H9 (cell line): ENCODE data around the gene ANTXR2. TPM values are rescaled to one million over a fixed set of nuclear protein-coding genes. Genes with fewer than 3 reads are reported as not detected.

ENCODE experiments used
- DNase-seq: peaks from one replicate; pipeline ENCODE4 v3.0.0-alpha.2; 2017
- H2AFZ ChIP-seq: one replicate; pipeline ENCODE4 v1.6.1; 2013; ENCODE audit warnings: mild to moderate bottlenecking, low read length, control low read depth, moderate library complexity
- H2AK5ac ChIP-seq: 2 replicates; pipeline ENCODE4 v1.6.1; 2013; ENCODE audit warnings: low read length, control low read depth, mixed read lengths; ENCODE audit not compliant: insufficient read length
- H2BK120ac ChIP-seq: one replicate; pipeline ENCODE4 v1.6.1; 2013; ENCODE audit warnings: low read depth, mild to moderate bottlenecking, low read length, control low read depth, inconsistent platforms; ENCODE audit not compliant: poor library complexity, severe bottlenecking
- H2BK12ac ChIP-seq: 2 replicates; pipeline ENCODE4 v1.6.1; 2013; ENCODE audit warnings: low read length, control low read depth, mixed read lengths, low read depth; ENCODE audit not compliant: insufficient read length
- H2BK15ac ChIP-seq: 2 replicates; pipeline ENCODE4 v1.6.1; 2013; ENCODE audit warnings: low read depth, low read length, control low read depth
- H2BK20ac ChIP-seq: one replicate; pipeline ENCODE4 v1.6.1; 2013; ENCODE audit warnings: low read depth, mild to moderate bottlenecking, low read length, control low read depth, inconsistent platforms; ENCODE audit not compliant: poor library complexity, severe bottlenecking
- H2BK5ac ChIP-seq: 2 replicates; pipeline ENCODE4 v1.6.1; 2013; ENCODE audit warnings: low read length, control low read depth, mixed read lengths; ENCODE audit not compliant: insufficient read length
- H3K14ac ChIP-seq: 2 replicates; pipeline ENCODE4 v1.6.1; 2013; ENCODE audit warnings: low read length, control low read depth; ENCODE audit not compliant: insufficient read depth
- H3K18ac ChIP-seq: 2 replicates; pipeline ENCODE4 v1.6.1; 2013; ENCODE audit warnings: low read depth, mild to moderate bottlenecking, mixed read lengths, low read length, control low read depth; ENCODE audit not compliant: insufficient read length
- H3K23ac ChIP-seq: 2 replicates; pipeline ENCODE4 v1.6.1; 2013; ENCODE audit warnings: low read length, control low read depth, mixed read lengths, low read depth; ENCODE audit not compliant: insufficient read length
- H3K23me2 ChIP-seq: 2 replicates; pipeline ENCODE4 v1.6.1; 2013; ENCODE audit warnings: low read depth, mild to moderate bottlenecking, mixed read lengths, low read length, control low read depth; ENCODE audit not compliant: insufficient read length, poor library complexity, severe bottlenecking
- H3K27ac ChIP-seq: 2 replicates; pipeline ENCODE4 v1.5.1; 2013; ENCODE audit warnings: low read length, control low read depth, mixed read lengths, low read depth; ENCODE audit not compliant: insufficient read length
- H3K27me3 ChIP-seq: 2 replicates; pipeline ENCODE4 v1.6.1; 2013; ENCODE audit warnings: low read length, control low read depth, inconsistent platforms; ENCODE audit not compliant: insufficient read depth
- H3K4ac ChIP-seq: 2 replicates; pipeline ENCODE4 v1.6.1; 2013; ENCODE audit warnings: low read depth, mild to moderate bottlenecking, control low read depth, inconsistent platforms, low read length, moderate library complexity
- H3K4me1 ChIP-seq: 2 replicates; pipeline ENCODE4 v1.6.1; 2013; ENCODE audit warnings: low read length, control low read depth, inconsistent platforms; ENCODE audit not compliant: insufficient read depth
- H3K4me2 ChIP-seq: 2 replicates; pipeline ENCODE4 v1.6.1; 2013; ENCODE audit warnings: low read length, control low read depth, mixed read lengths; ENCODE audit not compliant: insufficient read length, insufficient read depth
- H3K56ac ChIP-seq: 2 replicates; pipeline ENCODE4 v1.6.1; 2013; ENCODE audit warnings: low read depth, mild to moderate bottlenecking, mixed read lengths, low read length, control low read depth; ENCODE audit not compliant: insufficient read length
- H3K79me1 ChIP-seq: 2 replicates; pipeline ENCODE4 v1.6.1; 2013; ENCODE audit warnings: low read depth, mild to moderate bottlenecking, moderate library complexity, low read length, control low read depth, inconsistent platforms; ENCODE audit not compliant: insufficient read depth, poor library complexity, severe bottlenecking
- H3K79me2 ChIP-seq: 2 replicates; pipeline ENCODE4 v1.6.1; 2013; ENCODE audit warnings: low read length, control low read depth, inconsistent platforms; ENCODE audit not compliant: insufficient read depth
- H3K9ac ChIP-seq: 2 replicates; pipeline ENCODE4 v1.6.1; 2013; ENCODE audit warnings: low read length, control low read depth, mixed read lengths; ENCODE audit not compliant: insufficient read length; ENCODE audit errors: extremely low read depth
- H3K9me3 ChIP-seq: one replicate; pipeline ENCODE4 v1.6.1; 2013; ENCODE audit warnings: low read depth, low read length, inconsistent platforms; ENCODE audit not compliant: control insufficient read depth
- H3T11ph ChIP-seq: one replicate; pipeline ENCODE4 v1.6.1; 2013; ENCODE audit warnings: mild to moderate bottlenecking, low read length, control low read depth, inconsistent platforms
- H4K20me1 ChIP-seq: one replicate; pipeline ENCODE4 v1.6.1; 2013; ENCODE audit not compliant: control insufficient read depth, insufficient read length, insufficient read depth
- H4K5ac ChIP-seq: 2 replicates; pipeline ENCODE4 v1.6.1; 2013; ENCODE audit warnings: low read depth, mild to moderate bottlenecking, mixed read lengths, low read length, control low read depth; ENCODE audit not compliant: insufficient read length
- H4K8ac ChIP-seq: replicated peaks from 2 replicates; pipeline ENCODE4 v1.6.1; 2013; ENCODE audit warnings: low read length, control low read depth, mixed read lengths, low read depth; ENCODE audit not compliant: insufficient read length
- H4K91ac ChIP-seq: 2 replicates; pipeline ENCODE4 v1.6.1; 2013; ENCODE audit warnings: low read depth, mild to moderate bottlenecking, moderate library complexity, mixed read lengths, low read length, control low read depth; ENCODE audit not compliant: insufficient read length
- H3K27ac Mint-ChIP-seq, 3 experiments: 2 replicates in 2 of 3; 3 replicates in 1 of 3; pipeline ENCODE4 v1.8.0; 2020 to 2021; ENCODE audit warnings: mixed read lengths in 3 of 3, mild to moderate bottlenecking in 1 of 3, moderate library complexity in 1 of 3
- H3K27me3 Mint-ChIP-seq: 2 replicates; pipeline ENCODE4 v1.8.0; 2021; ENCODE audit warnings: low read depth, mild to moderate bottlenecking, moderate library complexity, mixed read lengths
- H3K36me3 Mint-ChIP-seq, 3 experiments: 2 replicates in 2 of 3; 3 replicates in 1 of 3; pipeline ENCODE4 v1.8.0; 2020 to 2021; ENCODE audit warnings: low read depth in 3 of 3, mixed read lengths in 3 of 3; ENCODE audit not compliant: insufficient read depth in 1 of 3
- H3K4me1 Mint-ChIP-seq, 2 experiments: 2 replicates each; pipeline ENCODE4 v1.8.0; 2020; ENCODE audit warnings: mixed read lengths in 2 of 2
- H3K4me3 Mint-ChIP-seq, 2 experiments: 2 replicates in 1 of 2; 3 replicates in 1 of 2; pipeline ENCODE4 v1.8.0; 2020 to 2021; ENCODE audit warnings: mild to moderate bottlenecking in 2 of 2, mixed read lengths in 2 of 2, moderate library complexity in 1 of 2
- H3K9me3 Mint-ChIP-seq, 2 experiments: 2 replicates in 1 of 2; 3 replicates in 1 of 2; pipeline ENCODE4 v1.8.0; 2020; ENCODE audit warnings: mild to moderate bottlenecking in 2 of 2, mixed read lengths in 2 of 2, moderate library complexity in 1 of 2
- WGBS: extraction: QIAGEN DNeasy Blood & Tissue Kit; methylation state at CpG from one replicate; pipeline ENCODE4 v1.1.7; 2013; ENCODE audit warnings: missing lambda C conversion rate, low lambda C conversion rate, mixed read lengths; ENCODE audit not compliant: insufficient read length; ENCODE audit errors: extremely low coverage; 5-methylcytosine and 5-hydroxymethylcytosine counted together
- total RNA-seq: library from RNA; stranded (reverse); gene quantifications from 2 replicates; pipeline ENCODE4 v1.2.1, GENCODE V29; 2021
- TF ChIP-seq, protein P1 (sequence below): fragments of 200-600 bp; sonication (generic); conservative IDR thresholded peaks from 3 replicates; pipeline ENCODE4 v1.8.0; 2021; ENCODE audit warnings: antibody characterized with exemption, mild to moderate bottlenecking

ANTXR2 gene
- total RNA-seq, 1 experiment from 2014 or later = 4.7 TPM

DNA sequence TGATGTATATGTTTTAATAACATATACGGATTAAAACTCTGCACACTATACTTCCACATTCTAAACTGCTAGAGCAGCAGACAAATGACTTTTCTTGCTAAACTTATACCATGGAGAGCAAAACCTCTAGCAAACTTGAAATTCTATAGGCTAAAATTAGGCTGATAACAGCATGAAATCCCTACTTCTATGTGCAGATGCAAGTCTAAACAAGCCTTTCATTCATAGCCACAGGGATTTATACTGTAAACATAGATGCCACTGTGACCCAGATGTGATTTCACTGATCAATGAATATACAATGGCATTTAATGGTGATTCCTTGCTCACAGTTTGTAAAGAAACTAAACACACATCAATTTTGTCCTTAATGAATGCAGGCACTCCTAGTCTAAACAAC is 151.0 kb downstream of the ANTXR2 start:
- TF ChIP-seq, protein P1, sequence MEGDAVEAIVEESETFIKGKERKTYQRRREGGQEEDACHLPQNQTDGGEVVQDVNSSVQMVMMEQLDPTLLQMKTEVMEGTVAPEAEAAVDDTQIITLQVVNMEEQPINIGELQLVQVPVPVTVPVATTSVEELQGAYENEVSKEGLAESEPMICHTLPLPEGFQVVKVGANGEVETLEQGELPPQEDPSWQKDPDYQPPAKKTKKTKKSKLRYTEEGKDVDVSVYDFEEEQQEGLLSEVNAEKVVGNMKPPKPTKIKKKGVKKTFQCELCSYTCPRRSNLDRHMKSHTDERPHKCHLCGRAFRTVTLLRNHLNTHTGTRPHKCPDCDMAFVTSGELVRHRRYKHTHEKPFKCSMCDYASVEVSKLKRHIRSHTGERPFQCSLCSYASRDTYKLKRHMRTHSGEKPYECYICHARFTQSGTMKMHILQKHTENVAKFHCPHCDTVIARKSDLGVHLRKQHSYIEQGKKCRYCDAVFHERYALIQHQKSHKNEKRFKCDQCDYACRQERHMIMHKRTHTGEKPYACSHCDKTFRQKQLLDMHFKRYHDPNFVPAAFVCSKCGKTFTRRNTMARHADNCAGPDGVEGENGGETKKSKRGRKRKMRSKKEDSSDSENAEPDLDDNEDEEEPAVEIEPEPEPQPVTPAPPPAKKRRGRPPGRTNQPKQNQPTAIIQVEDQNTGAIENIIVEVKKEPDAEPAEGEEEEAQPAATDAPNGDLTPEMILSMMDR = no peak
- Histone ChIP-seq H3K27ac (no peak overlapping the region), H2BK120ac (no peak overlapping the region), H3K79me2 (no peaks in the 10 kb centered on the region), H3K18ac (no peak overlapping the region), H3K9ac (no peak overlapping the region), H2BK12ac (no peak overlapping the region), H3K56ac (no peak overlapping the region), H4K8ac (no peak overlapping the region), H4K20me1 (no peaks in the 10 kb centered on the region), H3K23me2 (no peaks in the 10 kb centered on the region), H2BK15ac (no peak overlapping the region), H2BK20ac (no peak overlapping the region), H3T11ph (no peak overlapping the region), H4K91ac (no peak overlapping the region), H3K27me3 (no peaks in the 10 kb centered on the region), H3K9me3 (no peaks in the 10 kb centered on the region), H3K4me2 (no peak overlapping the region), H2BK5ac (no peak overlapping the region), H2AK5ac (no peak overlapping the region), H3K79me1 (no peaks in the 10 kb centered on the region), H3K14ac (no peak overlapping the region), H3K4ac (no peak overlapping the region), H3K23ac (no peak overlapping the region), H3K4me1 (0 out of 2 replicates have a peak, but pooled peaks cover 3% of the 10 kb centered on the region), H4K5ac (no peak overlapping the region), H2AFZ (no peak overlapping the region)
- Mint-ChIP-seq H3K4me3 (no peak overlapping the region), H3K27me3 (no peaks in the 10 kb centered on the region), H3K36me3 (no peaks in the 10 kb centered on the region), H3K27ac (no peak overlapping the region), H3K4me1 (peaks cover 2 to 3% of the 10 kb centered on the region in 2 experiments; a peak in 3 of 4 replicates), H3K9me3 (peaks cover 0 to 4% of the 10 kb centered on the region in 2 experiments; a peak in 1 of 5 replicates)
- DNase-seq = no peak
- WGBS = no CpG with 5 or more reads among the region's 1 CpG
